ENCODE measurements around the gene UBE2C.

DNA sequence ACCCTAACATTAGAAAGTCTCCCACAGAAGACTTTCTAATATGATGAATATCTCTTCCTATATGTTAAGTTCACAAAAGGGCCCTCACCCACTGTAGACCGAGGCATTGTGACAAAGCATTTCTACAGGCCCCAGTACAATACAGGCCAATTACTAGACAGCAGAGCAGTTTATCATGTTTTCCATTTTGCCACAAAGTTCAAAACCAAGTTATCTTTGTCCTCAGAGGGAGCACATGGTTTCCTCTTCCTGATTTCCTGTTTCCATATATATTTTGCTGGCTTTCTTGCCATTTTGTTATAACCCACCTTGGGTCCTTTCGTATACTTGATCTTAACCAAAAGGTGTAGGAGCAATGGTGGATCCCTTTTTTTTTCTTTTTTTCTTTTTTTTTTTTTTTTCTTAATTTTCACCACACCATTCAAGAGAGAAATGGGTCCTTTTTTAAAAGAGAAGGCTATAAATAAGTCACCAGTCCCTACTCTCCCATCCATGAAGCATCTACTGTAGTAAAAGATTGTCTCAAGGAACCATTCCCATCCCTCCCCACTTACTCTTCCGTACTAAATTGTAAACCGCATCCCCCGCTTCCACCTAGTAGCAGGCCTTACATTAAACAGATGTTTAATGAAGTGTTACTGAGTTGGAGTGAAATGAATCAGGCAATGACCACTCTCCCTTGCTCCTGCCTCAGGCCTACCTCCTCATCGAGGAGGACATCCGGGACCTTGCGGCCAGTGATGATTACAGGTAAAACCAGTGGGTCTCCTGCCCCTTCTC is 2.1 kb upstream of the UBE2C start:
- TF ChIP-seq EZH2 (IDR thresholded peaks at IDR 0.05; ENCODE audit: low read length, missing control alignments) = no peak
- TF ChIP-seq, protein P1, sequence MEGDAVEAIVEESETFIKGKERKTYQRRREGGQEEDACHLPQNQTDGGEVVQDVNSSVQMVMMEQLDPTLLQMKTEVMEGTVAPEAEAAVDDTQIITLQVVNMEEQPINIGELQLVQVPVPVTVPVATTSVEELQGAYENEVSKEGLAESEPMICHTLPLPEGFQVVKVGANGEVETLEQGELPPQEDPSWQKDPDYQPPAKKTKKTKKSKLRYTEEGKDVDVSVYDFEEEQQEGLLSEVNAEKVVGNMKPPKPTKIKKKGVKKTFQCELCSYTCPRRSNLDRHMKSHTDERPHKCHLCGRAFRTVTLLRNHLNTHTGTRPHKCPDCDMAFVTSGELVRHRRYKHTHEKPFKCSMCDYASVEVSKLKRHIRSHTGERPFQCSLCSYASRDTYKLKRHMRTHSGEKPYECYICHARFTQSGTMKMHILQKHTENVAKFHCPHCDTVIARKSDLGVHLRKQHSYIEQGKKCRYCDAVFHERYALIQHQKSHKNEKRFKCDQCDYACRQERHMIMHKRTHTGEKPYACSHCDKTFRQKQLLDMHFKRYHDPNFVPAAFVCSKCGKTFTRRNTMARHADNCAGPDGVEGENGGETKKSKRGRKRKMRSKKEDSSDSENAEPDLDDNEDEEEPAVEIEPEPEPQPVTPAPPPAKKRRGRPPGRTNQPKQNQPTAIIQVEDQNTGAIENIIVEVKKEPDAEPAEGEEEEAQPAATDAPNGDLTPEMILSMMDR (conservative IDR thresholded peaks at IDR 0.05 in 1 of 2, IDR thresholded peaks at IDR 0.05 in 1 of 2; ENCODE audit: low read depth in 1 of 2, low read length in 2 of 2) = no peak

Data from fibroblast of lung (primary cell).